ENCODE results near the gene DGKI. TPM values are rescaled to one million over a fixed set of nuclear protein-coding genes. Genes with fewer than 3 reads are reported as not detected.

DGKI gene
- total and polyA plus RNA-seq, 4 donors, result 0.01 to 0.37 (median 0.31) TPM

DNA sequence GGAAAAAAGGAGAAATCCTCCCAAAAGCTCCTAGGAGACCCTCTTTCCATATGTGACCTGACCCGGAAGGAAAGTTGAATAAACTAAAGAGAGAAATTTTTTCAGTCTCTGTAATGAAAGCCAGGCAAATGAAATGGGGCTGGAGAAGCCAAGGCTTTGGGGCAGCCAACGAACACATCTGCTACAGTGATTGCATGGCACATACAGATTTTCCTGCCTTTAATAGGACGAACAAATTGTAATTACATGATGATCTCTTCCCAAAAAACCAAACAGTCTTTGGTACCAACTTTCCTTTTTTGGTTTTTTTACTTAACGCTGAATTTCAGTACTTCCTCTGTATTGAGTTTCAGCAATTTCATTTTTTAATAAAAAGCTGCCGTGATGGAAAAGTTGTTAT lies 479.8 kb downstream of the DGKI start (continued):
- TF ChIP-seq, protein P1, sequence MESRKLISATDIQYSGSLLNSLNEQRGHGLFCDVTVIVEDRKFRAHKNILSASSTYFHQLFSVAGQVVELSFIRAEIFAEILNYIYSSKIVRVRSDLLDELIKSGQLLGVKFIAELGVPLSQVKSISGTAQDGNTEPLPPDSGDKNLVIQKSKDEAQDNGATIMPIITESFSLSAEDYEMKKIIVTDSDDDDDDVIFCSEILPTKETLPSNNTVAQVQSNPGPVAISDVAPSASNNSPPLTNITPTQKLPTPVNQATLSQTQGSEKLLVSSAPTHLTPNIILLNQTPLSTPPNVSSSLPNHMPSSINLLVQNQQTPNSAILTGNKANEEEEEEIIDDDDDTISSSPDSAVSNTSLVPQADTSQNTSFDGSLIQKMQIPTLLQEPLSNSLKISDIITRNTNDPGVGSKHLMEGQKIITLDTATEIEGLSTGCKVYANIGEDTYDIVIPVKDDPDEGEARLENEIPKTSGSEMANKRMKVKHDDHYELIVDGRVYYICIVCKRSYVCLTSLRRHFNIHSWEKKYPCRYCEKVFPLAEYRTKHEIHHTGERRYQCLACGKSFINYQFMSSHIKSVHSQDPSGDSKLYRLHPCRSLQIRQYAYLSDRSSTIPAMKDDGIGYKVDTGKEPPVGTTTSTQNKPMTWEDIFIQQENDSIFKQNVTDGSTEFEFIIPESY (IDR thresholded peaks at IDR 0.05), result no peak

DNA sequence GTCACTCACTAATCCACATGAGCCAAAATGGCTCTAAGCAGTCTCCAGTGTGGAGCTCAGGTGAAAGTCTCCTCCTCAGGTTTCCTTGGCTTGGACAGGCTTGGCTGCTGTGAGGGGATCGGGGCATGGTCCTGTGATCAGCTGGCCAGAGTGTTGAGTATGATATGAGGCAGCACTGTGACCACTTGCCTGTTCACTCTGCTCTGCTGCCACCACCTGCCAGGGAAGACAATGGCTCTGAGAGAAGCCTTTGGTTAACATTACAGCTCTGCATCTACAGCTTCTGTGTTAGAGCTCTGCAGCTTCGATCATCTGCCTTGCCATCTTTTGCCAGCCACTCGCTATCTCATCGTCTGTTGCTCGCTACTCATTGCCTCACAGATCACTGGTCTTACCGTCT lies 483.1 kb downstream of the DGKI start:
- peaks cover 0 to 4% (median 0%) of the 10 kb centered on the region in 4 donors for H3K9me3 ChIP-seq (ENCODE audit: control insufficient read depth in 4 of 4, low read length in 3 of 4)
- no peaks in the 10 kb centered on the region for H3K4me1 ChIP-seq (ENCODE audit: control insufficient read depth in 4 of 4, insufficient read depth in 4 of 4, low read length in 3 of 4)
- H3K4me3 ChIP-seq (ENCODE audit: low read depth in 1 of 3, low read length in 3 of 3), result no peak overlapping the region
- no peak for DNase-seq (ENCODE audit: low spot score)
- WGBS, result 91% methylated on average over 6 of the region's 6 CpGs
- H3K36me3 ChIP-seq (ENCODE audit: control insufficient read depth in 4 of 4, insufficient read depth in 3 of 4, low read depth in 1 of 4, low read length in 3 of 4), result no peaks in the 10 kb centered on the region
- TF ChIP-seq GABPA (IDR thresholded peaks at IDR 0.05 in 1 of 2, conservative IDR thresholded peaks at IDR 0.05 in 1 of 2), result no peak
- no peaks in the 10 kb centered on the region for H3K27me3 ChIP-seq (ENCODE audit: control insufficient read depth in 4 of 4, insufficient read depth in 4 of 4, low read length in 3 of 4)
- no peak overlapping the region for H3K9ac ChIP-seq (ENCODE audit: low read depth in 1 of 2, low read length in 2 of 2)
- no peak overlapping the region for H3K27ac ChIP-seq (ENCODE audit: low read depth in 1 of 2, low read length in 2 of 2)

DNA sequence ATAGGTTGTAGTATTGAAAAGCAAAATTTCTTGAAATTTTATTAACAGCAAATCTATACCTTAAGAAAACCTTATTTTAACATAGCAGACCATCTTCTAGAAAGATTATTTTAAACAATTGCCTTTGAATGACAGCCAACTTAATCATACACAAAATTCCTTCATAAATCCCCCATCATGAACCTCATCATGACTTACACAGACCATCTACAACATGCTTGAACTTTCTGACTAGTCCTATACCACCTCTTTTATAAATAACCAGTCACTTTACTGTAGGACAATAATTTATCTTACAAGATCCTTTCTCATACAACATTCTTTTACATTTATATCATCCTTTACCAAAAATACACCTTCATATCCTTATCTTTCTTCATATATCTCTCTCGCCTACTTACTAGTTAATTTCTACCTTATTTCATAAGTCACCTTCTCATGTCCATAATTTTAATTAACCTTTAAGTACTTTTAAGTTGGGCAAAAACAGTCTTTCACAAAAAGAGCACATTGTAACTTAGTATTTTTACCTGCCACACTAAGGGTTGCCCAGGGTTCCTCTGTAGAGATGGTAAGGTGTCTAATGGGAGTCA lies 486.6 kb downstream of the DGKI start:
- H3K4me1 ChIP-seq (ENCODE audit: control insufficient read depth in 4 of 4, insufficient read depth in 4 of 4, low read length in 3 of 4), result no peaks in the 10 kb centered on the region
- H3K27ac ChIP-seq (ENCODE audit: low read depth in 1 of 2, low read length in 2 of 2), result no peak overlapping the region
- peaks cover 0 to 4% (median 0%) of the 10 kb centered on the region in 4 donors for H3K9me3 ChIP-seq (ENCODE audit: control insufficient read depth in 4 of 4, low read length in 3 of 4)
- WGBS, result 47% methylated on average over 1 of the region's 1 CpG
- no peak for DNase-seq (ENCODE audit: low spot score)
- no peak for TF ChIP-seq NR2F2 (IDR thresholded peaks at IDR 0.05)
- TF ChIP-seq HNF4A (conservative IDR thresholded peaks at IDR 0.05), result no peak
- no peak for TF ChIP-seq GABPA (IDR thresholded peaks at IDR 0.05 in 1 of 2, conservative IDR thresholded peaks at IDR 0.05 in 1 of 2)
- TF ChIP-seq JUND (IDR thresholded peaks at IDR 0.05), result no peak
- TF ChIP-seq HNF4G (IDR thresholded peaks at IDR 0.05), result no peak
- TF ChIP-seq RAD21 (IDR thresholded peaks at IDR 0.05), result no peak
- TF ChIP-seq, protein P2, sequence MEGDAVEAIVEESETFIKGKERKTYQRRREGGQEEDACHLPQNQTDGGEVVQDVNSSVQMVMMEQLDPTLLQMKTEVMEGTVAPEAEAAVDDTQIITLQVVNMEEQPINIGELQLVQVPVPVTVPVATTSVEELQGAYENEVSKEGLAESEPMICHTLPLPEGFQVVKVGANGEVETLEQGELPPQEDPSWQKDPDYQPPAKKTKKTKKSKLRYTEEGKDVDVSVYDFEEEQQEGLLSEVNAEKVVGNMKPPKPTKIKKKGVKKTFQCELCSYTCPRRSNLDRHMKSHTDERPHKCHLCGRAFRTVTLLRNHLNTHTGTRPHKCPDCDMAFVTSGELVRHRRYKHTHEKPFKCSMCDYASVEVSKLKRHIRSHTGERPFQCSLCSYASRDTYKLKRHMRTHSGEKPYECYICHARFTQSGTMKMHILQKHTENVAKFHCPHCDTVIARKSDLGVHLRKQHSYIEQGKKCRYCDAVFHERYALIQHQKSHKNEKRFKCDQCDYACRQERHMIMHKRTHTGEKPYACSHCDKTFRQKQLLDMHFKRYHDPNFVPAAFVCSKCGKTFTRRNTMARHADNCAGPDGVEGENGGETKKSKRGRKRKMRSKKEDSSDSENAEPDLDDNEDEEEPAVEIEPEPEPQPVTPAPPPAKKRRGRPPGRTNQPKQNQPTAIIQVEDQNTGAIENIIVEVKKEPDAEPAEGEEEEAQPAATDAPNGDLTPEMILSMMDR (IDR thresholded peaks at IDR 0.05; ENCODE audit: low read depth, low read length, missing input control), result no peak
- no peak for TF ChIP-seq TAF1 (conservative IDR thresholded peaks at IDR 0.05)
- TF ChIP-seq, protein P3, sequence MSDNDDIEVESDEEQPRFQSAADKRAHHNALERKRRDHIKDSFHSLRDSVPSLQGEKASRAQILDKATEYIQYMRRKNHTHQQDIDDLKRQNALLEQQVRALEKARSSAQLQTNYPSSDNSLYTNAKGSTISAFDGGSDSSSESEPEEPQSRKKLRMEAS (IDR thresholded peaks at IDR 0.05), result no peak
- TF ChIP-seq SP1 (IDR thresholded peaks at IDR 0.05), result no peak
- TF ChIP-seq, protein P1 (IDR thresholded peaks at IDR 0.05), result no peak
- TF ChIP-seq RXRA (IDR thresholded peaks at IDR 0.05), result no peak
- H3K9ac ChIP-seq (ENCODE audit: low read depth in 1 of 2, low read length in 2 of 2), result no peak overlapping the region
- no peak overlapping the region for H3K4me3 ChIP-seq (ENCODE audit: low read depth in 1 of 3, low read length in 3 of 3)
- H3K27me3 ChIP-seq (ENCODE audit: control insufficient read depth in 4 of 4, insufficient read depth in 4 of 4, low read length in 3 of 4), result no peaks in the 10 kb centered on the region
- H3K36me3 ChIP-seq (ENCODE audit: control insufficient read depth in 4 of 4, insufficient read depth in 3 of 4, low read depth in 1 of 4, low read length in 3 of 4), result no peaks in the 10 kb centered on the region
